ENCODE measurements around the gene PCDH8.

The PCDH8 gene

GRCh38 chr13:52868190-52868589 is 19.8 kb upstream of the PCDH8 start:
- Histone ChIP-seq H3K9me2 (replicated peaks; ENCODE audit: low read depth, low read length) (no peaks in the 10 kb centered on the region), H2AFZ (ENCODE audit: low read length) (no peak overlapping the region), H3K9ac (ENCODE audit: low read depth, low read length, poor library complexity, severe bottlenecking) (no peak overlapping the region), H3K4me1 (ENCODE audit: insufficient read depth, low read length, poor library complexity, severe bottlenecking) (no peaks in the 10 kb centered on the region), H4K20me1 (ENCODE audit: insufficient read depth, low read length, poor library complexity, severe bottlenecking) (no peaks in the 10 kb centered on the region), H3K27me3 (ENCODE audit: insufficient read depth, low read length, poor library complexity, severe bottlenecking) (no peaks in the 10 kb centered on the region), H3K79me2 (ENCODE audit: insufficient read depth, low read length) (no peaks in the 10 kb centered on the region), H3K4me2 (ENCODE audit: low read depth, low read length, poor library complexity, severe bottlenecking) (no peak overlapping the region), H3K36me3 (ENCODE audit: insufficient read depth, low read length) (no peaks in the 10 kb centered on the region), H3K9me3 (ENCODE audit: insufficient read depth, low read depth, low read length) (no peaks in the 10 kb centered on the region), H3F3A (ENCODE audit: low read depth) (no peaks in the 10 kb centered on the region), H3K4me3 (ENCODE audit: low read length, poor library complexity, severe bottlenecking) (no peak overlapping the region)
- TF ChIP-seq EZH2phosphoT487 (IDR thresholded peaks at IDR 0.05; ENCODE audit: borderline replicate concordance) (no peak), CTCF (conservative IDR thresholded peaks at IDR 0.05; ENCODE audit: low read length) (no peak)

- no peaks in the 10 kb centered on the region for H3K4me1 ChIP-seq (ENCODE audit: insufficient read depth, low read length, poor library complexity, severe bottlenecking)
- no peaks in the 10 kb centered on the region for H3K9me3 ChIP-seq (ENCODE audit: insufficient read depth, low read depth, low read length)
These were observed 16.5 kb upstream of the PCDH8 start for GRCh38 chr13:52864941-52865340.

GRCh38 chr13:52862358-52863206 is 14.1 kb upstream of the PCDH8 start:
- Histone ChIP-seq H3K9me3 (ENCODE audit: insufficient read depth, low read depth, low read length) (no peaks in the 10 kb centered on the region), H3K36me3 (ENCODE audit: insufficient read depth, low read length) (no peaks in the 10 kb centered on the region), H3K9ac (ENCODE audit: low read depth, low read length, poor library complexity, severe bottlenecking) (no peak overlapping the region), H3K79me2 (ENCODE audit: insufficient read depth, low read length) (no peaks in the 10 kb centered on the region), H4K20me1 (ENCODE audit: insufficient read depth, low read length, poor library complexity, severe bottlenecking) (no peaks in the 10 kb centered on the region), H3K27me3 (ENCODE audit: insufficient read depth, low read length, poor library complexity, severe bottlenecking) (no peaks in the 10 kb centered on the region), H2AFZ (ENCODE audit: low read length) (no peak overlapping the region), H3K4me3 (ENCODE audit: low read length, poor library complexity, severe bottlenecking) (no peak overlapping the region), H3K4me1 (ENCODE audit: insufficient read depth, low read length, poor library complexity, severe bottlenecking) (no peaks in the 10 kb centered on the region), H3F3A (ENCODE audit: low read depth) (no peaks in the 10 kb centered on the region), H3K9me2 (replicated peaks; ENCODE audit: low read depth, low read length) (no peaks in the 10 kb centered on the region), H3K4me2 (ENCODE audit: low read depth, low read length, poor library complexity, severe bottlenecking) (no peak overlapping the region)
- no peak for TF ChIP-seq EZH2phosphoT487 (IDR thresholded peaks at IDR 0.05; ENCODE audit: borderline replicate concordance)
- TF ChIP-seq CTCF (conservative IDR thresholded peaks at IDR 0.05; ENCODE audit: low read length): peak; percentile 91

More at GRCh38 chr13:52864941-52865340, 16.5 kb upstream of the PCDH8 start:
- no peaks in the 10 kb centered on the region for H3K79me2 ChIP-seq (ENCODE audit: insufficient read depth, low read length)
- H3K36me3 ChIP-seq (ENCODE audit: insufficient read depth, low read length): no peaks in the 10 kb centered on the region
- no peak for TF ChIP-seq CTCF (conservative IDR thresholded peaks at IDR 0.05; ENCODE audit: low read length)
- TF ChIP-seq EZH2phosphoT487 (IDR thresholded peaks at IDR 0.05; ENCODE audit: borderline replicate concordance): no peak
- H3K27me3 ChIP-seq (ENCODE audit: insufficient read depth, low read length, poor library complexity, severe bottlenecking): no peaks in the 10 kb centered on the region
- H2AFZ ChIP-seq (ENCODE audit: low read length): no peak overlapping the region
- no peak overlapping the region for H3K9ac ChIP-seq (ENCODE audit: low read depth, low read length, poor library complexity, severe bottlenecking)
- no peaks in the 10 kb centered on the region for H3K9me2 ChIP-seq (replicated peaks; ENCODE audit: low read depth, low read length)
- no peaks in the 10 kb centered on the region for H3F3A ChIP-seq (ENCODE audit: low read depth)
- no peaks in the 10 kb centered on the region for H4K20me1 ChIP-seq (ENCODE audit: insufficient read depth, low read length, poor library complexity, severe bottlenecking)
- no peak overlapping the region for H3K4me2 ChIP-seq (ENCODE audit: low read depth, low read length, poor library complexity, severe bottlenecking)
- no peak overlapping the region for H3K4me3 ChIP-seq (ENCODE audit: low read length, poor library complexity, severe bottlenecking)

All from Loucy (cell line).